ENCODE results near the gene CELA2A. TPM values are rescaled to one million over a fixed set of nuclear protein-coding genes. Genes with fewer than 3 reads are reported as not detected.
A peak's percentile ranks its signal among the peaks of the same experiment; 100 is the strongest.
"Not testable (repeated sequence)": the region's sequence is repeated elsewhere in the genome, so short reads cannot be mapped to it uniquely, and the experiment has no call there.

Gene CELA2A
- total and polyA plus RNA-seq, 7 experiments from 2014 or later = not detected

- Mint-ChIP-seq H3K4me3 (no peak overlapping the region), H3K27ac (no peak overlapping the region), H3K4me1 (peaks cover 0 to 21% (median 1%) of the 10 kb centered on the region in 7 donors), H3K27me3 (no peaks in the 10 kb centered on the region), H3K36me3 (peaks cover 0 to 28% (median 18%) of the 10 kb centered on the region in 5 donors), H3K9me3 (no peaks in the 10 kb centered on the region)
- Histone ChIP-seq H3K4me1 (ENCODE audit: control insufficient read depth in 2 of 2, insufficient read depth in 2 of 2, low read length in 2 of 2) (no peaks in the 10 kb centered on the region), H3K27me3 (ENCODE audit: control insufficient read depth in 2 of 2, insufficient read depth in 2 of 2, low read length in 2 of 2) (no peaks in the 10 kb centered on the region), H3K27ac (ENCODE audit: low read depth, low read length) (no peak overlapping the region), H3K9me3 (ENCODE audit: control insufficient read depth in 2 of 3, low read length in 3 of 3) (no peaks in the 10 kb centered on the region), H3K4me3 (ENCODE audit: low read length) (no peak overlapping the region), H3K36me3 (ENCODE audit: control insufficient read depth in 2 of 3, insufficient read depth in 3 of 3, low read length in 3 of 3) (peaks cover 0 to 41% (median 8%) of the 10 kb centered on the region in 3 experiments)
- CTCF ChIA-PET = interaction anchor here (0.6 kb wide), 2 partner anchors 36 to 115 kb away, joined by 3 to 4 read pairs; no protein-coding TSS in a partner anchor
- DNase-seq (no peak), ATAC-seq (no peak)
- POLR2A ChIA-PET = no interaction called here
- intact Hi-C loops (cut with micrococcal nuclease) = no loop called here
Measured at GRCh38 chr1:15508700-15509487, 52.4 kb downstream of the CELA2A start.

- intact Hi-C loops (cut with micrococcal nuclease) = no loop called here
- Histone ChIP-seq H3K9me3 (ENCODE audit: control insufficient read depth in 2 of 3, low read length in 3 of 3) (no peaks in the 10 kb centered on the region), H3K36me3 (ENCODE audit: control insufficient read depth in 2 of 3, insufficient read depth in 3 of 3, low read length in 3 of 3) (peaks cover 0 to 36% (median 8%) of the 10 kb centered on the region in 3 experiments), H3K4me1 (ENCODE audit: control insufficient read depth in 2 of 2, insufficient read depth in 2 of 2, low read length in 2 of 2) (no peaks in the 10 kb centered on the region), H3K27me3 (ENCODE audit: control insufficient read depth in 2 of 2, insufficient read depth in 2 of 2, low read length in 2 of 2) (no peaks in the 10 kb centered on the region), H3K27ac (ENCODE audit: low read depth, low read length) (no peak overlapping the region), H3K4me3 (ENCODE audit: low read length) (no peak overlapping the region)
- POLR2A ChIA-PET = no interaction called here
- Mint-ChIP-seq H3K4me1 (peaks cover 0 to 28% (median 5%) of the 10 kb centered on the region in 7 donors), H3K36me3 (peaks cover 0 to 28% (median 18%) of the 10 kb centered on the region in 5 donors), H3K27ac (no peak overlapping the region), H3K9me3 (no peaks in the 10 kb centered on the region), H3K27me3 (no peaks in the 10 kb centered on the region), H3K4me3 (no peak overlapping the region)
- CTCF ChIA-PET = no interaction called here
- DNase-seq (no peak), ATAC-seq (no peak)
Measured at GRCh38 chr1:15509586-15509985, 53.1 kb downstream of the CELA2A start.

GRCh38 chr1:15510611-15511405 lies 54.3 kb downstream of the CELA2A start:
- no peak overlapping the region for H3K4me3 Mint-ChIP-seq
- H3K36me3 ChIP-seq (ENCODE audit: control insufficient read depth in 2 of 3, insufficient read depth in 3 of 3, low read length in 3 of 3) = peaks cover 0 to 24% (median 5%) of the 10 kb centered on the region in 3 experiments
- H3K9me3 Mint-ChIP-seq = peaks cover 0 to 2% (median 0%) of the 10 kb centered on the region in 11 donors
- peaks cover 5 to 39% (median 12%) of the 10 kb centered on the region in 7 donors for H3K4me1 Mint-ChIP-seq
- peaks cover 0 to 4% of the 10 kb centered on the region in 2 donors for H3K4me1 ChIP-seq (ENCODE audit: control insufficient read depth in 2 of 2, insufficient read depth in 2 of 2, low read length in 2 of 2)
- DNase-seq (no peak), ATAC-seq (no peak)
- no peaks in the 10 kb centered on the region for H3K27me3 Mint-ChIP-seq
- intact Hi-C loops (cut with micrococcal nuclease) = no loop called here
- no peaks in the 10 kb centered on the region for H3K27me3 ChIP-seq (ENCODE audit: control insufficient read depth in 2 of 2, insufficient read depth in 2 of 2, low read length in 2 of 2)
- H3K9me3 ChIP-seq (ENCODE audit: control insufficient read depth in 2 of 3, low read length in 3 of 3) = no peaks in the 10 kb centered on the region
- H3K4me3 ChIP-seq (ENCODE audit: low read length) = no peak overlapping the region
- POLR2A ChIA-PET = no interaction called here
- H3K27ac ChIP-seq (ENCODE audit: low read depth, low read length) = no peak overlapping the region
- CTCF ChIA-PET = no interaction called here
- H3K27ac Mint-ChIP-seq = peak overlapping the region in 2 of 9 donors; percentile 16 to 34
- H3K36me3 Mint-ChIP-seq = peaks cover 0 to 37% (median 22%) of the 10 kb centered on the region in 5 donors

- DNase-seq (no peak), ATAC-seq (no peak)
- H3K4me3 Mint-ChIP-seq = peak overlapping the region in 1 of 10 donors; percentile 37
- Histone ChIP-seq H3K27ac (ENCODE audit: low read depth, low read length) (no peak overlapping the region), H3K9me3 (ENCODE audit: control insufficient read depth in 2 of 3, low read length in 3 of 3) (no peaks in the 10 kb centered on the region), H3K4me1 (ENCODE audit: control insufficient read depth in 2 of 2, insufficient read depth in 2 of 2, low read length in 2 of 2) (peaks cover 0 to 4% of the 10 kb centered on the region in 2 donors), H3K4me3 (ENCODE audit: low read length) (no peak overlapping the region), H3K27me3 (ENCODE audit: control insufficient read depth in 2 of 2, insufficient read depth in 2 of 2, low read length in 2 of 2) (no peaks in the 10 kb centered on the region), H3K36me3 (ENCODE audit: control insufficient read depth in 2 of 3, insufficient read depth in 3 of 3, low read length in 3 of 3) (peaks cover 0 to 17% (median 5%) of the 10 kb centered on the region in 3 experiments)
- peaks cover 0 to 6% (median 0%) of the 10 kb centered on the region in 11 donors for H3K9me3 Mint-ChIP-seq
- peaks cover 6 to 53% (median 14%) of the 10 kb centered on the region in 7 donors for H3K4me1 Mint-ChIP-seq
- H3K27ac Mint-ChIP-seq = peak overlapping the region in 2 of 9 donors; percentile 65 to 81
- intact Hi-C loops (cut with micrococcal nuclease) = no loop called here
- ChIA-PET CTCF (no interaction called here), POLR2A (no interaction called here)
- peaks cover 6 to 54% (median 29%) of the 10 kb centered on the region in 5 donors for H3K36me3 Mint-ChIP-seq
- no peaks in the 10 kb centered on the region for H3K27me3 Mint-ChIP-seq
Measured at GRCh38 chr1:15513192-15513591, 56.7 kb downstream of the CELA2A start.

- no peak overlapping the region for H3K27ac ChIP-seq (ENCODE audit: low read depth, low read length)
- H3K27me3 ChIP-seq (ENCODE audit: control insufficient read depth in 2 of 2, insufficient read depth in 2 of 2, low read length in 2 of 2) = no peaks in the 10 kb centered on the region
- peaks cover 0 to 17% (median 5%) of the 10 kb centered on the region in 3 experiments for H3K36me3 ChIP-seq (ENCODE audit: control insufficient read depth in 2 of 3, insufficient read depth in 3 of 3, low read length in 3 of 3)
- peaks cover 0 to 4% of the 10 kb centered on the region in 2 donors for H3K4me1 ChIP-seq (ENCODE audit: control insufficient read depth in 2 of 2, insufficient read depth in 2 of 2, low read length in 2 of 2)
- ChIA-PET POLR2A (no interaction called here), CTCF (no interaction called here)
- DNase-seq = no peak
- H3K4me3 ChIP-seq (ENCODE audit: low read length) = no peak overlapping the region
- Mint-ChIP-seq H3K9me3 (peaks cover 0 to 6% (median 0%) of the 10 kb centered on the region in 11 donors), H3K27ac (peak overlapping the region in 1 of 9 donors; percentile 81), H3K4me3 (peak overlapping the region in 1 of 10 donors; percentile 41), H3K36me3 (peaks cover 6 to 58% (median 29%) of the 10 kb centered on the region in 5 donors), H3K27me3 (no peaks in the 10 kb centered on the region), H3K4me1 (peaks cover 6 to 59% (median 15%) of the 10 kb centered on the region in 7 donors)
- H3K9me3 ChIP-seq (ENCODE audit: control insufficient read depth in 2 of 3, low read length in 3 of 3) = no peaks in the 10 kb centered on the region
- intact Hi-C loops (cut with micrococcal nuclease) = no loop called here
- no peak for ATAC-seq
Measured at GRCh38 chr1:15513919-15514318, 57.4 kb downstream of the CELA2A start.

GRCh38 chr1:15514557-15514956 lies 58.0 kb downstream of the CELA2A start:
- H3K27ac Mint-ChIP-seq = peak overlapping the region in 2 of 9 donors; percentile 36 to 81

More at GRCh38 chr1:15514557-15514956, 58.0 kb downstream of the CELA2A start:
- H3K9me3 ChIP-seq (ENCODE audit: control insufficient read depth in 2 of 3, low read length in 3 of 3); H3K27me3 Mint-ChIP-seq; H3K9me3 Mint-ChIP-seq; H3K27me3 ChIP-seq (ENCODE audit: control insufficient read depth in 2 of 2, insufficient read depth in 2 of 2, low read length in 2 of 2); H3K4me3 ChIP-seq (ENCODE audit: low read length); intact Hi-C loops (cut with micrococcal nuclease); H3K27ac ChIP-seq (ENCODE audit: low read depth, low read length); DNase-seq; ATAC-seq; H3K4me1 ChIP-seq (ENCODE audit: control insufficient read depth in 2 of 2, insufficient read depth in 2 of 2, low read length in 2 of 2); POLR2A ChIA-PET: not testable (repeated sequence)
- peaks cover 0 to 17% (median 5%) of the 10 kb centered on the region in 3 experiments for H3K36me3 ChIP-seq (ENCODE audit: control insufficient read depth in 2 of 3, insufficient read depth in 3 of 3, low read length in 3 of 3)
- H3K36me3 Mint-ChIP-seq = peaks cover 6 to 61% (median 29%) of the 10 kb centered on the region in 5 donors
- H3K4me1 Mint-ChIP-seq = peaks cover 6 to 59% (median 19%) of the 10 kb centered on the region in 7 donors
- peak overlapping the region in 1 of 10 donors; percentile 19 for H3K4me3 Mint-ChIP-seq
- CTCF ChIA-PET = interaction anchor here (0.6 kb wide), 1 partner anchor 1957 kb away, joined by 3 read pairs; no protein-coding TSS in a partner anchor

Data from naive thymus-derived CD4-positive, alpha-beta T cell (primary cell).